Sigmoid colon (tissue), 3 donors: ENCODE results near the gene FMO4.

Experiments
- POLR2A ChIP-seq, 2 donors: fragments of 450-650 bp; IDR thresholded peaks; one replicate each; pipeline ENCODE4 v1.6.1; 2016; ENCODE audit warnings: antibody characterized with exemption in 2 of 2, mild to moderate bottlenecking in 2 of 2, moderate library complexity in 2 of 2
- TF ChIP-seq, protein P1 (sequence below), 4 experiments: fragments of 450-650 bp in 3 of 4; fragments of 200-600 bp in 1 of 4; IDR thresholded peaks; one replicate each; pipeline ENCODE4 v1.5.1; 2016 to 2019; ENCODE audit warnings: antibody characterized with exemption in 4 of 4, mild to moderate bottlenecking in 3 of 4, moderate library complexity in 2 of 4

DNA sequence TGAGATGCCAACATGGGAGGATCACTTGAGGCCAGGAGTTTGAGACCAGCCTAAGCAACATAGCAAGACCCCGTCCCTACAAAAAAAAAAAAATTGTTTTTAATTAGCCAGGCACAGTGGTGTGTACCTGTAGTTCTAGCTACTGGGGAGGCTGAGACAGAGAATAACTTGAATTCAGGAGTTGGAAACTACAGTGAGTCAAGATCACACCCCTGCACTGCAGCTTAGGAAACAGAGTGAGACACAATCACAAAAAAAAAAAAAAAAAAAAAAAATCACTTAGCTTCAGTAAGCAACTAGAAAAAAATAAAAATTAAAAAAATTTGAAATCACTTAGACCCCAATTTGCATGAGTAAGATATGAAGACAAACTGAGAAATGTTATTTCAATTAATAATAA, 53.5 kb downstream of the FMO4 start:
- TF ChIP-seq, protein P1, sequence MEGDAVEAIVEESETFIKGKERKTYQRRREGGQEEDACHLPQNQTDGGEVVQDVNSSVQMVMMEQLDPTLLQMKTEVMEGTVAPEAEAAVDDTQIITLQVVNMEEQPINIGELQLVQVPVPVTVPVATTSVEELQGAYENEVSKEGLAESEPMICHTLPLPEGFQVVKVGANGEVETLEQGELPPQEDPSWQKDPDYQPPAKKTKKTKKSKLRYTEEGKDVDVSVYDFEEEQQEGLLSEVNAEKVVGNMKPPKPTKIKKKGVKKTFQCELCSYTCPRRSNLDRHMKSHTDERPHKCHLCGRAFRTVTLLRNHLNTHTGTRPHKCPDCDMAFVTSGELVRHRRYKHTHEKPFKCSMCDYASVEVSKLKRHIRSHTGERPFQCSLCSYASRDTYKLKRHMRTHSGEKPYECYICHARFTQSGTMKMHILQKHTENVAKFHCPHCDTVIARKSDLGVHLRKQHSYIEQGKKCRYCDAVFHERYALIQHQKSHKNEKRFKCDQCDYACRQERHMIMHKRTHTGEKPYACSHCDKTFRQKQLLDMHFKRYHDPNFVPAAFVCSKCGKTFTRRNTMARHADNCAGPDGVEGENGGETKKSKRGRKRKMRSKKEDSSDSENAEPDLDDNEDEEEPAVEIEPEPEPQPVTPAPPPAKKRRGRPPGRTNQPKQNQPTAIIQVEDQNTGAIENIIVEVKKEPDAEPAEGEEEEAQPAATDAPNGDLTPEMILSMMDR (IDR thresholded peaks at IDR 0.05): no peak
- no peak for TF ChIP-seq POLR2A (IDR thresholded peaks at IDR 0.05)
